Glutamatergic neuron (in vitro differentiated cells): ENCODE measurements around the gene CDH4. TPM values are rescaled to one million over a fixed set of nuclear protein-coding genes. Genes with fewer than 3 reads are reported as not detected.

Experiments
- DNase-seq: peaks from one replicate; pipeline ENCODE4 v3.0.0; 2022
- H3K27ac Mint-ChIP-seq: one replicate; pipeline ENCODE4 v1.8.0; 2020; ENCODE audit warnings: mild to moderate bottlenecking, mixed read lengths, inconsistent platforms; ENCODE audit not compliant: unreplicated experiment
- H3K27me3 Mint-ChIP-seq: one replicate; pipeline ENCODE4 v1.8.0; 2020; ENCODE audit warnings: mild to moderate bottlenecking, moderate library complexity, mixed read lengths, inconsistent platforms; ENCODE audit not compliant: unreplicated experiment
- H3K36me3 Mint-ChIP-seq: one replicate; pipeline ENCODE4 v1.8.0; 2020; ENCODE audit warnings: mild to moderate bottlenecking, mixed read lengths, inconsistent platforms; ENCODE audit not compliant: unreplicated experiment
- H3K4me1 Mint-ChIP-seq: one replicate; pipeline ENCODE4 v1.8.0; 2020; ENCODE audit warnings: mild to moderate bottlenecking, low read depth, mixed read lengths, inconsistent platforms; ENCODE audit not compliant: unreplicated experiment
- H3K4me3 Mint-ChIP-seq: one replicate; pipeline ENCODE4 v1.8.0; 2020; ENCODE audit warnings: mild to moderate bottlenecking, mixed read lengths, inconsistent platforms; ENCODE audit not compliant: unreplicated experiment
- H3K9me3 Mint-ChIP-seq: one replicate; pipeline ENCODE4 v1.8.0; 2020; ENCODE audit warnings: mild to moderate bottlenecking, moderate library complexity, mixed read lengths, inconsistent platforms; ENCODE audit not compliant: unreplicated experiment
- total RNA-seq: library from RNA; stranded (reverse); fragmentation: NEBNext Ultra II Directional; extraction: Animal tissue kit (Norgen Biotek cat#: 25700); gene quantifications from one replicate; pipeline ENCODE4 v1.2.1, GENCODE V29; 2021; ENCODE audit not compliant: unreplicated experiment
- TF ChIP-seq, protein P1 (sequence below): fragments of 200-600 bp; sonication (generic); IDR thresholded peaks from one replicate; pipeline ENCODE4 v1.5.0; 2021; ENCODE audit not compliant: partially characterized antibody, unreplicated experiment

Gene CDH4
- total RNA-seq, 1 donor from 2014 or later: 1.2 TPM

- H3K36me3 Mint-ChIP-seq: peaks cover 18% of the 10 kb centered on the region
- peaks cover 3% of the 10 kb centered on the region for H3K9me3 Mint-ChIP-seq
- TF ChIP-seq, protein P1, sequence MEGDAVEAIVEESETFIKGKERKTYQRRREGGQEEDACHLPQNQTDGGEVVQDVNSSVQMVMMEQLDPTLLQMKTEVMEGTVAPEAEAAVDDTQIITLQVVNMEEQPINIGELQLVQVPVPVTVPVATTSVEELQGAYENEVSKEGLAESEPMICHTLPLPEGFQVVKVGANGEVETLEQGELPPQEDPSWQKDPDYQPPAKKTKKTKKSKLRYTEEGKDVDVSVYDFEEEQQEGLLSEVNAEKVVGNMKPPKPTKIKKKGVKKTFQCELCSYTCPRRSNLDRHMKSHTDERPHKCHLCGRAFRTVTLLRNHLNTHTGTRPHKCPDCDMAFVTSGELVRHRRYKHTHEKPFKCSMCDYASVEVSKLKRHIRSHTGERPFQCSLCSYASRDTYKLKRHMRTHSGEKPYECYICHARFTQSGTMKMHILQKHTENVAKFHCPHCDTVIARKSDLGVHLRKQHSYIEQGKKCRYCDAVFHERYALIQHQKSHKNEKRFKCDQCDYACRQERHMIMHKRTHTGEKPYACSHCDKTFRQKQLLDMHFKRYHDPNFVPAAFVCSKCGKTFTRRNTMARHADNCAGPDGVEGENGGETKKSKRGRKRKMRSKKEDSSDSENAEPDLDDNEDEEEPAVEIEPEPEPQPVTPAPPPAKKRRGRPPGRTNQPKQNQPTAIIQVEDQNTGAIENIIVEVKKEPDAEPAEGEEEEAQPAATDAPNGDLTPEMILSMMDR: no peak
- H3K4me3 Mint-ChIP-seq: no peak overlapping the region
- no peak for DNase-seq
- peaks cover 14% of the 10 kb centered on the region for H3K4me1 Mint-ChIP-seq
- H3K27ac Mint-ChIP-seq: no peak overlapping the region
- H3K27me3 Mint-ChIP-seq: peaks cover 2% of the 10 kb centered on the region
These were observed 208.4 kb downstream of the CDH4 start for GRCh38 chr20:61460261-61461052.

DNA sequence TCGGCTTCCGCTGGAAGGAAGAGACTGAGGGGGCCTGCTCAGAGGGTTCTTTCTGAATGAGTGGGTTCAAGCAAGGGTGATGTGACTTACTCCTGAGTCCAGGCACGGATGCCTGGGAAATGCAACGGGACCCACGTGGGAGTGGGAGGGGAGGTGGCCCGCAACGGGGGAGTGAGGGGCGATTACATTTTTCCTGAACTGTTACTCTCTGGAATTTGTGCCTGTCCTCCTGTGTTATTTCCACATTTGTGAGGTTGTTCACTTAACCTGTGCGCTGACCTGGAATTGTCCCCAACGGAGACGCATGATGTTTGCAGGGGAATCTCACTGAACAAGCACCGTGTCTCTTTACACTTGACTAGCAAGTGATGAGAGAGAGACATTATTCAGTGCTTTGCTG lies 209.4 kb downstream of the CDH4 start:
- Mint-ChIP-seq H3K27ac (no peak overlapping the region), H3K36me3 (peaks cover 18% of the 10 kb centered on the region), H3K4me1 (peaks cover 19% of the 10 kb centered on the region), H3K27me3 (peaks cover 2% of the 10 kb centered on the region), H3K4me3 (no peak overlapping the region), H3K9me3 (no peaks in the 10 kb centered on the region)
- TF ChIP-seq, protein P1: no peak
- no peak for DNase-seq

DNA sequence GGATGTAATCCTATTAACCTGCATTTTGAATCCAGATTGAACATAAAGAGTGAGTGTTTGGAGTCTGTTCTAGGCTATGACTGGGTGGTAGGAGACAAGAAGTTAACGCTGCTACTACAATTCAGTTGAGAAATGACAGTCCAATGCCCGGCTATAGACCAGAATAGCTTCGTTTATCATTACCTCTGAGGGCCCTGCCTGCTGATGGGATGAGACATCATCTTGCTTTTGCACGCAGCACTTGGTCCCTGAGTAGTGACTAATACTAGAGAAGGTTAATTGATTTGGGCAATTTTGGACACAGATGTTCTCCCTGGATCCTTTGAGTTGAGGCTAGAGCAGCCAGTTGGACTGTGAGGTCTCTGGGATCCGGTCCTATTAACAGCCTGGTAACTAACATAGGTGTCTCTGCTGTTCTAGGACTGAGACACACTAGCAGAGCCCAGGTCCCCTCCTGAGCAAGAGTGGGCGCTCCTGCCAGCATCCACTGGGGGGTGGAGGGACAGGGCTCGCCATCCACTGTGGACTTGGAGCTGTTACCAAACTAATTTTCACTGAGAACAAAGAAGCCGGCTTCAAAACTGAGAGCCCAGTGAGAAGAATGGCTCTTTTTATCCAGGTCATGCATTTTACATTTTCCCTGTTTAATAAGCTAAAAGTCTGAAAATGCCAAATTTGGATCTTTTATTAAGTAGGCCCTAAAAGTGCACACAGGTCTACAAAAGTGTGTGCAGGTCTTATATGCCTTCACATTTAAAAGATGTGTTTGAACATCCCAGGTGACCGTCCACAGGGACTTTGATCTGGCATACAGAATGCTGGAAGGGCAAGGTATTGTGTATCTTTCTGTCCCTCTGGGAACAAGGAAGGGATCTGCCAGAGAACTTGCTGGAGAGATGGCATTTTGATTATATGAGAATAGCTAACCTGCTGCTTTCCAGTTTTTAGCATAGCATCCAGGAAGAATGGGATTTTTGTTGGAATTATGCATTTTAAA lies 212.5 kb downstream of the CDH4 start:
- peaks cover 18% of the 10 kb centered on the region for H3K36me3 Mint-ChIP-seq
- TF ChIP-seq, protein P1: no peak
- peaks cover 19% of the 10 kb centered on the region for H3K4me1 Mint-ChIP-seq
- peaks cover 4% of the 10 kb centered on the region for H3K27me3 Mint-ChIP-seq
- H3K4me3 Mint-ChIP-seq: peak overlapping the region; percentile 74
- no peaks in the 10 kb centered on the region for H3K9me3 Mint-ChIP-seq
- H3K27ac Mint-ChIP-seq: no peak overlapping the region
- DNase-seq: no peak

DNA sequence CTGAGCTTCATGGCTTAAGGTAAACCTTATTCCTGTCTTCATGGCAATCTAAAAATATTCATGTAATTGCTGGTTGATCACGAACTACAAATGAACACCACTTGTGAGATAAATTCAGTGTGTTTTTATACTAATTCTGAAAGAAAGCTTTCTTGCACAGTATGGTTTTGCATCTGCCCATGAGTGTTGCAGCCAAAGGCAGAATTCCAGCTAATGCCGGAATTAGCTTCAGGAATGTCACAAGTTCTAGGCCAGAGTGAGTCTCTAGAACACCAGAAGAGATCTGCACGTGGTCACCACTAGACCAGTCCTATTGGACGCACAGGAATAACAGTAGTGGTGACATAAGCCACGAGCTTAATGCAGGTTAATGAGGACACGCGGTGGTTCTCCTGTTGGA lies 223.7 kb downstream of the CDH4 start:
- DNase-seq: no peak
- no peak overlapping the region for H3K27ac Mint-ChIP-seq
- TF ChIP-seq, protein P1: no peak
- peaks cover 9% of the 10 kb centered on the region for H3K36me3 Mint-ChIP-seq
- no peak overlapping the region for H3K4me3 Mint-ChIP-seq
- no peaks in the 10 kb centered on the region for H3K4me1 Mint-ChIP-seq
- no peaks in the 10 kb centered on the region for H3K9me3 Mint-ChIP-seq
- peaks cover 5% of the 10 kb centered on the region for H3K27me3 Mint-ChIP-seq
